GM21367 (cell line): Measurements from ENCODE around the gene RSAD1.

ENCODE experiments used
- ATAC-seq: cut with Tn5 transposase; IDR thresholded peaks from one replicate; pipeline ENCODE4 v1.9.1; 2021; ENCODE audit not compliant: unreplicated experiment

Gene RSAD1

DNA sequence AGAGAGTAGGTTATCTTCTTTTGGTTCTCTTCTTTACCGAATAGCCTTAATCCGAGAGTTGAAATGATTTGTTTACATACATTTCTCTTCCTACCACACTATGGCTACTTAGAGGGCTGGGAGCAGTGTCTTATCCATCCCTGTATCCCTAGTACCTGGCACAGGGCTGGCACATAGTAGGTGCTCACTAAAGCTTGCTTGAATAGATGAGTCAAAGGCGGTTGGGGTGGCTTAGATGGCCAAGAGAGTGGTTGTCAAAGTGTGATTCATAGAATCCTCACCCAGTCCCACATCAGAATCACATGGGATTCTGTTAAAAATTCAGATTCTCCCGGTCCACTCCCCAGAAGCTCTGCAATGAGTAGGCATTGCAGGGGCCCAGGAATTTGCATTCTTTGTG lies 21.0 kb upstream of the RSAD1 start:
- ATAC-seq, result no peak

- ATAC-seq, result no peak
Measured at GRCh38 chr17:50458270-50458669, 20.4 kb upstream of the RSAD1 start.

GRCh38 chr17:50458701-50459676 lies 19.7 kb upstream of the RSAD1 start:
- ATAC-seq, result no peak

- no peak for ATAC-seq
Measured at GRCh38 chr17:50459756-50460155, 18.9 kb upstream of the RSAD1 start.

GRCh38 chr17:50460831-50461526 lies 17.7 kb upstream of the RSAD1 start:
- ATAC-seq, result no peak

GRCh38 chr17:50461550-50462132 lies 17.0 kb upstream of the RSAD1 start:
- no peak for ATAC-seq

DNA sequence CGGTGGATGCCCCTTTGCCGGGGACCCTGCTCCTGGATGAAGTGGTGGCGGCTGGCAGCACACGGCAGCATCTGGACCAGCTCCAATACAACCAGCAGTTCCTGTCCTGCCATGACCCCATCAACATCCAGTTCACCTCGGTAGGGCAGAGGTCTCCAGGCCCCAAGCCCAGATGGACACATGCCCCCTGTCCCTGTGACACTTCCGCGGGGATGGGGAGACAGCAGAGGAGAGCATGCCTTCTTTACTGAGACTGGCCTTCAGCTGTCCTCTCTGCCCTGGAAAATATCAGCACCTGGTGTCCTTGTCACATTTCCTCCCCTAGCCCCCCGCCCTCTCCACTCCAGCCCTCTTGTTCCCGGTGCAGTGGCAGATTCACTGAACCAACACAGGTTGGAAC lies 16.2 kb upstream of the RSAD1 start:
- ATAC-seq, result no peak

GRCh38 chr17:50464121-50464520 lies 14.5 kb upstream of the RSAD1 start:
- ATAC-seq, result no peak

GRCh38 chr17:50464736-50465135 lies 13.9 kb upstream of the RSAD1 start:
- ATAC-seq, result no peak

DNA sequence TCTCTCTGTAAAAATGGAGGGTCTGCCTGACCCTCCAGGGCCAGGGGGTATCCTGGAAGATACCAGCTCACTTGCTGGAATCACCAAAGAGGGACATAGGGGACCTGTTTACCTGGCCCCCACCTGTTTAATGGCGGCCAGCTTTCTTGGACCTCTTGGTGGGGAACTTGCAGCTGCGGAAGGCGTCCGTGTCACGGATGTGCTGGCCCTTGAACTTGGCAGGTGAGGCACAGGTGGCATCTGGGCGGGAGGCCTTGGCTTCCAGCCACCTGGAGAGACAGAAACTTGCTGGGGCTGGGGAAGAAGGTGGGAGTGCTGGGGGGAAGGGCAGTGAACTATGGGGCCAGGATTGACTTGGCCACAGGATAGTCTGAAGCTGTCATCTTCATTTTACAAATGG lies 13.5 kb upstream of the RSAD1 start:
- ATAC-seq, result no peak

DNA sequence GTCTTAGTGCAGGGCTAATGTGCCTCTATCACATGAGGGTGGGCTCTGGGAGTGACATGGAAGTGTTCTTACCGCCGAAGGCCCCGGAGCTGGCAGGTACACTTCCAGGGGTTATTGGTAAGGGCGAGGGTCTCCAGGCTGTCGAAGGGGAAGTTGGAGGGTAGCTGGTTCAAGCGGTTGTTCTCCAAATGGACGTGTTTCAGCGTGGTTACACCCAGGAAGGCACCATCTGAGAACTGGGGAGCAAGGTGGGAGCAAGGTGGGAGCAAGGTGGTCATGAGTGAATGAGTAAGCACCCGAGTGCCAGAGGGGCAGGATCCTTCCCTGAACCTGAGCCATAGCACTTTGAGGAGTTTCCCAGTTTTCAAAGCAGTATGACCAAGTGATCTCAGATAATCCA lies 13.0 kb upstream of the RSAD1 start:
- ATAC-seq, result no peak

GRCh38 chr17:50466371-50467113 lies 12.1 kb upstream of the RSAD1 start:
- no peak for ATAC-seq

- ATAC-seq, result no peak
Measured at GRCh38 chr17:50467114-50467854, 11.4 kb upstream of the RSAD1 start.

DNA sequence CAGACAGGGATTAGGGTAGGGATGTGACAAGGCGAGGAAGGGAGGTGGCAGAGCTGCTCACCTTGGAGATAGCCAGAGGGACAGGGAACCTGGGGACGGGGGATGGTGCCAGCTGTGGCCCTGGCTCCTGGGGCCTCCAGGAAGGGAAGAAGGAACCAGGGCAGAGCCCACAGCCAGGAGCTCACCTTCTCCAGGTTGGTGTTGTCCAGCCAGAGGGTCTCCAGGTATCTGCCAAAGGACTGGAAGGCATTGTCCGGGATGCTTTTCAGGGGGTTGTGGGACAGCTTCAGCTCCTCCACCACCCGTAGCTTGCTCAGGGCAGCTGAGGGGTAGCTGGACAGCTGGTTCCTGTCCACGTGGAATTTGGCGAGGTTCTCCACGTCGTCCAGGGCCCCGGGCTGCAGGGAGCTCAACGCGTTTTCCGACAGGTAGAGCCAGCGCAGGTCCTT lies 10.8 kb upstream of the RSAD1 start:
- no peak for ATAC-seq

DNA sequence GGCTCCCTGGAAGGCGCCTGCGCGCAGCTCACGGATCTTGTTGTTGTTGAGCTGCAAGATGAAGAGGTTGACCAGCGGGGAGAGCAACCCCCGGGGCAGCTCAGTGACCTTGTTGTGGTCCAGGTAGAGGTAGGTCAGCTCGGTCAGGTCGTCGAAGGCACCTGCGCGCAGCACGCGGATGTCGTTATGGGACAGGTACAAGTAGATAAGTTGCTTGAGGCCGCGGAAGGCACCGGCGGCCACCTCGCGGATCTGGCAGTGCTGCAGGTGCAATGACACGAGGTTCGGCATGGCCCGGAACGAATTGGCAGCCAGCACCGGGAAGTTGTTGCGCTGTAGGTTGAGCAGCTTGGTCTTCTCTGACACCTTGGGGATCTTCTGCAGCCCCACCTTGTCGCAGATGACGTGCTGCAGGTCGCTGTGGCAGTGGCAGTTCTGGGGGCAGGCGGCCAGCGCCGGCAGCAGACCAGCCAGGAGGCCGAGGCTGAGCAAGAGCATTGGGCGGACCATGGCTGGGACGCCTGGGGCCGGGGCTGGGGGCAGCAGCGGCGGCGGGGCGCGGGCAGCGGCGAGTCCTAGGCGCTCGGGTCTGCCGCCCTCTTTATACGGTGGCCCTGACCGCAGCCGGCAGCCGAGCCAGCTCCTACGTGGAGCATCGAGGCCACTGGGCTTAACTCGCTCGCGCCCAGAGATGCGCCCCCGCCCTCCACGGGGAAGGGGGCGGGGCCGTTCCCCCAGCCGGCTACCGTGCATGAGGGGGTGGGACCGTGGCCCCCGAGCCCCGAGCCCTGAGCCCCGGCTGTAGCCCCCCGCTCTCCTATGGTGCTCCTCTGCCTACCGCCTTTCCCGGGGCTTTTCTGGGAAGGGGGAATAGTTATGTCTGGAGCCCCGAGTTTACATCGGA lies 10.1 kb upstream of the RSAD1 start, which contains the start of gene CHAD:
Gene CHAD (minus strand): TSS at position 577 of the 904 bp plus-strand sequence. CDS start 67 bp downstream, at position 510.
- no peak for ATAC-seq

GRCh38 chr17:50469208-50469605 lies 9.5 kb upstream of the RSAD1 start:
- ATAC-seq, result no peak

DNA sequence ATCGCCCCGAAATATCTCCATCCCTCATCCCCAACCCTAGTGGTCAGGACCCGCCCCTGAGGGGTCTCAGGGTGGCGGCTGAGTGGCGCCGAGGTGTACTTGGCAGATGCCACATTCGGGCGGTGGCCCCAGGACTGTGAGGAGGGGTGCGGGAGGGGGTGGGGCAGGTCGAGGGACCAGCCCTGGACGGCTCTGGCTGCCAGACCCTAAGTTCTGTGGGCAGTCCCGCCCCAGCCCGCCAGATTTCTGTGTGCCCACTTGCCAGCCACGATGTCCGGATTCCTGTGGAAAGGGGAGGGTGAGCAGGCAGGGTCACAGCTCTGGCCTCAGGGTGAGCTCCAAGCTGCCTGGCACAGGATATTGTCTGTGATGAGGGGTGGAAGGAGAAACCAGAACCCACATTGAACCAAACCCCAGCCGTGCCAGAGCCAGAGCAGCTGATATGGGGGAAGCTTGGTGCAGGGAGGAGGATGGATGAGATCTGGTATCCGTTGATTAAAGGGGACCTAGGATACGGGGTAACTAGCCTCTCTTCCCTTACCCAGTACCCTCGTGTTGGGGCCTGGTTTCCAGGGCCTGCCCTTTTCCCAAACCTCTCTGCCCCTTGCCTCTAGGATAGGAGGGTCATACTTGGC lies 8.9 kb upstream of the RSAD1 start:
- no peak for ATAC-seq

DNA sequence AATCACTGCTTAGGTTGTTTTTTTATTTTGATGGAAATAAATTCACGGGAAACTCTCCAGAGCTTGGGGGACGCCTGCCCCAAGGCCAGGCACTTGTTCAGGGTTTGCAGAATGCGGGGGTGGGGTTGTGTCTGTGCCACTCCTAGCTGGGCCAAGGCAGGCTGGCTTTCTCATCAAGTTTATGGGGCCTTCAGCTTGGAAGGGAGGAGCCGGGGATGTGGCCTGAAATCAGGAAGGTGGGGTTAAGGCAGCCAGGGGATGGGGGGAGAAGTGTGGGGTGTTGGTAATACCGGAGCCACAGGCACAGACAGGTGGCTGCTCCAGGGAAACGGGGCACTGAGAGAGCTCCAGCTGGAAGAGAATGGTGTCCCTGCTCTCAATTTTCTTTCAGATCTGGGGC lies 8.2 kb upstream of the RSAD1 start:
- ATAC-seq, result no peak
